GM18498 (cell line): ENCODE data around the gene DISP1.

Source experiments
- ATAC-seq: cut with Tn5 transposase; IDR thresholded peaks from one replicate; pipeline ENCODE4 v1.9.1; 2021; ENCODE audit warnings: mild to moderate bottlenecking, moderate library complexity; ENCODE audit not compliant: unreplicated experiment

Gene DISP1

GRCh38 chr1:222814536-222815439 lies at the start of gene DISP1:
Gene DISP1, plus strand, starts transcription at chr1:222815039. Its CDS starts 127,785 bp downstream, at chr1:222942824.
- peak; percentile 93 for ATAC-seq

- ATAC-seq: no peak
Measured at GRCh38 chr1:222767152-222767571, 47.7 kb upstream of the DISP1 start.

GRCh38 chr1:222768592-222768991 lies 46.2 kb upstream of the DISP1 start:
- no peak for ATAC-seq

- ATAC-seq: no peak
Measured at GRCh38 chr1:222769181-222769580, 45.7 kb upstream of the DISP1 start.

GRCh38 chr1:222769971-222770620 lies 44.7 kb upstream of the DISP1 start:
- no peak for ATAC-seq

GRCh38 chr1:222772996-222773379 lies 41.9 kb upstream of the DISP1 start:
- peak; percentile 84 for ATAC-seq

GRCh38 chr1:222777463-222777862 lies 37.4 kb upstream of the DISP1 start:
- ATAC-seq: no peak

GRCh38 chr1:222777977-222778376 lies 36.9 kb upstream of the DISP1 start:
- no peak for ATAC-seq

GRCh38 chr1:222781251-222781650 lies 33.6 kb upstream of the DISP1 start:
- peak; percentile 83 for ATAC-seq

GRCh38 chr1:222783051-222783450 lies 31.8 kb upstream of the DISP1 start:
- ATAC-seq: no peak

- no peak for ATAC-seq
Measured at GRCh38 chr1:222784371-222784770, 30.5 kb upstream of the DISP1 start.

- no peak for ATAC-seq
Measured at GRCh38 chr1:222784916-222785315, 29.9 kb upstream of the DISP1 start.

GRCh38 chr1:222785529-222785928 lies 29.3 kb upstream of the DISP1 start:
- ATAC-seq: no peak

- no peak for ATAC-seq
Measured at GRCh38 chr1:222786121-222786520, 28.7 kb upstream of the DISP1 start.

- no peak for ATAC-seq
Measured at GRCh38 chr1:222787729-222788128, 27.1 kb upstream of the DISP1 start.

- no peak for ATAC-seq
Measured at GRCh38 chr1:222788402-222789156, 26.3 kb upstream of the DISP1 start.

GRCh38 chr1:222790115-222790514 lies 24.7 kb upstream of the DISP1 start:
- no peak for ATAC-seq

- ATAC-seq: no peak
Measured at GRCh38 chr1:222790520-222790919, 24.3 kb upstream of the DISP1 start.

- no peak for ATAC-seq
Measured at GRCh38 chr1:222791006-222791710, 23.7 kb upstream of the DISP1 start.

- no peak for ATAC-seq
Measured at GRCh38 chr1:222792744-222793143, 22.1 kb upstream of the DISP1 start.
